Peyer's patch (tissue), 4 donors: ENCODE results near the gene KRTAP13-1.

Experiments used
- CTCF ChIP-seq, 6 experiments: fragments of 450-650 bp in 4 of 6; fragments of 200-600 bp in 2 of 6; sonication (generic) in 1 of 6; IDR thresholded peaks; one replicate each; pipeline ENCODE4 v1.5.1; 2017 to 2019; ENCODE audit warnings: antibody characterized with exemption in 6 of 6, mild to moderate bottlenecking in 3 of 6, moderate library complexity in 1 of 6
- POLR2A ChIP-seq, 2 donors: fragments of 450-650 bp; IDR thresholded peaks; one replicate each; pipeline ENCODE4 v1.5.1; 2017; ENCODE audit warnings: antibody characterized with exemption in 2 of 2, mild to moderate bottlenecking in 2 of 2, moderate library complexity in 2 of 2

GRCh38 chr21:30349572-30349971 is 46.3 kb upstream of the KRTAP13-1 start:
- TF ChIP-seq CTCF (IDR thresholded peaks at IDR 0.05) (no peak), POLR2A (IDR thresholded peaks at IDR 0.05) (no peak)
